ENCODE data around the gene CNR2.
"Not testable (repeated sequence)": the region's sequence is repeated elsewhere in the genome, so short reads cannot be mapped to it uniquely, and the experiment has no call there.

The CNR2 gene

DNA sequence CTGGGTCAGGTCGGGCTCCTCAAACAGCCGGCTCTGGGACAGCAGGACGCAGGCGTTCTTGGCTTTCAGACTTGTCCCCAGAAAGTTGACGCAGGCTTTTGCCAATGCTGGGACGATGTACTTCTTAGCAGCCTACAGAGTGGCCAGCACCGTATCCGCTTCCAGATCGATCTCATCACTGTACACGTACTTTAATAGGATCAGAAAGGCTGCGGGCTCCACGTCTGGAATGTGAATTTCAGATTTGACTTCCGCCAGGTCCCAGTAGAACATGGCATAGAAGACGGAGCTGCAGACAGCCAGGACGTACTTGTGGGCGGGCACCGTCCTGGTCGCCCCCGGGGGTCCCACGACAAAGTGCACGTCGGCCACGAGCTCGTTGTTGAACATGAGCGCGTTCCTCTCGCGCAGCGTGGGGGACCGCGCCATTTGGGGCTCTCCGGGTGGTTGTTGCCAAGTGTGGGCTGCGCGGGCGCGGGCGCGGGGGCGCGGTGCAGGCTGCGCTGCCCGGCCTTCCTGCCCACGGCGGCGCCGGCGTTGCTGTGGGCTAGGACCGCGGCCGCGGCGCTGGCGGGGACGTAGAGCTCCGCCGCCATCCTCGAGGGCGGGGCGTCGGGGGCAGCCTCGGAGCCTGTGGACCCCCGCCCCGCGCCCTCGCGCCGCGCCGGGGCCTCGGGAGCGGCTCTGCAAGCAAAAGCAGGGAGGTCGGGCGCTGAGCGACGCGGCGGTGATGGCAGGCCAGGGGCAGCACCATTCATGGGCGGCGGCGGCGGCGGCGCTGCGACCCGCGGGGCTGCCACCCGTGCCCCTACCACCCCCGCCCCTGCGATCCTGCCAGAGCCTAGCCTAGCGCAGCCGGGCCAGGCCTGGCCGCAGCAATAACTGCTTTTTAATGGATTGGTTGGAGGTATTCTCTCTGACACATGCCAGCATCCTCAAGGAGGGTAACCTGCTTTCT is 10.6 kb downstream of the CNR2 start:
- DNase-seq (ENCODE audit: low read depth): no peak
- TF ChIP-seq, protein P1, sequence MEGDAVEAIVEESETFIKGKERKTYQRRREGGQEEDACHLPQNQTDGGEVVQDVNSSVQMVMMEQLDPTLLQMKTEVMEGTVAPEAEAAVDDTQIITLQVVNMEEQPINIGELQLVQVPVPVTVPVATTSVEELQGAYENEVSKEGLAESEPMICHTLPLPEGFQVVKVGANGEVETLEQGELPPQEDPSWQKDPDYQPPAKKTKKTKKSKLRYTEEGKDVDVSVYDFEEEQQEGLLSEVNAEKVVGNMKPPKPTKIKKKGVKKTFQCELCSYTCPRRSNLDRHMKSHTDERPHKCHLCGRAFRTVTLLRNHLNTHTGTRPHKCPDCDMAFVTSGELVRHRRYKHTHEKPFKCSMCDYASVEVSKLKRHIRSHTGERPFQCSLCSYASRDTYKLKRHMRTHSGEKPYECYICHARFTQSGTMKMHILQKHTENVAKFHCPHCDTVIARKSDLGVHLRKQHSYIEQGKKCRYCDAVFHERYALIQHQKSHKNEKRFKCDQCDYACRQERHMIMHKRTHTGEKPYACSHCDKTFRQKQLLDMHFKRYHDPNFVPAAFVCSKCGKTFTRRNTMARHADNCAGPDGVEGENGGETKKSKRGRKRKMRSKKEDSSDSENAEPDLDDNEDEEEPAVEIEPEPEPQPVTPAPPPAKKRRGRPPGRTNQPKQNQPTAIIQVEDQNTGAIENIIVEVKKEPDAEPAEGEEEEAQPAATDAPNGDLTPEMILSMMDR (conservative IDR thresholded peaks at IDR 0.05; ENCODE audit: control insufficient read depth, insufficient read depth, low read depth, low read length): no peak
- no peak overlapping the region for H3K4me3 ChIP-seq (ENCODE audit: control insufficient read depth, low read depth, low read length)

DNA sequence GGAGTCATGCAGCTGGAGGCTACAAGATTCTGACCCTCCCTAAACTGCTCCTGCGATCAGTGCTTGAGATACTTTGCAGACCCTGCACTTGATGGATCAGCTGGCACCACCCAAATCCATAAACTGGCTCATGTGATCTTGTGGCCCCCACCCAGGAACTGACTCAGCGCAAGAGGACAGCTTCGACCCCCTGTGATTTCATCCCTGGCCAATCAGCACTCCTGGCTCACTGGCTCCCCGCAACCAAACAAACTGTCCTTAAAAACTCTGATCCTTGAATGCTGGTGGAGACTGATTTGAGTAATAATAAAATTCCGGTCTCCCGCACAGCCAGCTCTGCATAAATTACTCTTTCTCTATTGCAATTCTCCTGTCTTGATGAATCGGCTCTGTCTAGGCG is 13.1 kb downstream of the CNR2 start:
- peak; percentile 5 for DNase-seq (ENCODE audit: low read depth)
- not testable (repeated sequence) for H3K4me3 ChIP-seq (ENCODE audit: control insufficient read depth, low read depth, low read length)

DNA sequence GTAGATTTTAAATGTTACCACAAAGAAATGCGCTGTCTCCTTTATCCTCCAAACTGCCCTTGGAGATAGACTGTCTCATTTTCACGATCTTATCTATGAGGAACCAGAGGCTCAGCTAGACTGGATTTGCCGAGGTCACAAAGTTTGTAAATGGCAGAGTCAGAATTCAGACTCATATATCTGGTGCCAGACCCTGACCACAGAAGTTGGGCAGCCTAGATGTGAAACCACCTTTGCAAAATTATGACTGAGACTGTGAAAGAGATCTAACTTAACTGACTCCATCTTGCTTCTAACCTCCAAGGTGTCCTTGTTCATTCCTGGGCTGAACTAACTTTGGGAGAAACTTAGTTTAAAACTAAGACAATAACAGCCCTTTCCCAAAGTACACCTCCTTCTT is 14.1 kb downstream of the CNR2 start:
- DNase-seq (ENCODE audit: low read depth): no peak
- TF ChIP-seq, protein P1 (conservative IDR thresholded peaks at IDR 0.05; ENCODE audit: control insufficient read depth, insufficient read depth, low read depth, low read length): no peak

DNA sequence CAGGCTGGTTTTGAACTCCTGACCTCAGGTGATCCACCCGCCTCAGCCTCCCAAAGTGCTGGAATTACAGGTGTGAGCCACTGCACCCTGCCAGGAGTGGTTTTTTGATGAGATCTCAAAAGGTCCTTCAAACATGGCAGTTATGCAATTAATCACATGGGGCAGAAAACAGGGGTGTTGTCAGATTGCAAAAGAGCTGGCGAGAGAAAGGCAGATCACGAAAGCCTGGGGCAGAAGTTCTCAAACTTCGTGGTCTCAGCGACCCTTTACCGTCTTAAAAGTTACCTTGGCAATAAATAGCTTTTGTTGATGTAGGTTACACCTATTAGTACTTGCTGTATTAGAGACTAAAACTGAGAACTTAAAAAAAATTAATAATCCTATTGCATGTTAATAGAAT is 16.1 kb downstream of the CNR2 start:
- DNase-seq (ENCODE audit: low read depth): no peak
- TF ChIP-seq, protein P1 (conservative IDR thresholded peaks at IDR 0.05; ENCODE audit: control insufficient read depth, insufficient read depth, low read depth, low read length): no peak
- H3K4me3 ChIP-seq (ENCODE audit: control insufficient read depth, low read depth, low read length): no peak overlapping the region

More for the DNA sequence above, 14.1 kb downstream of the CNR2 start:
- H3K4me3 ChIP-seq (ENCODE audit: control insufficient read depth, low read depth, low read length): no peak overlapping the region

DNA sequence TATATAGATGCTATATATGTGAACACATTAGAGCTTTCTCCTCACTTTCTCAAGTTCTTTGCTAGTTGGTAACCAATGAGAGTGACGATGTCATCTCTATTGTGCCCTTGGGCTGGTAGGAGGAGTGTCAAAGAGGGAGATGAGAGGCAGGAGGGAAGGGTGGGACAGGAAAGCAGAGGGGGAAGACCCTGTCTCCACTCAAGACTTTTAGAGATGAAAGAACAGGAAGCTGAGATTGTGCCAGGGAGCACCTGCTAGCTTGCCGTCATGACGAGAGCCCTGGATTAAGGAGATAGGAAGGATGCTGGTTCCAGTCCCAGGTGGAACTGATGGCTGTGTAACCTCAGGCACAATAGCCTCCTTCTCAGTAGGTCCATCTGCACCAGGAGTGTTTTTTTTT is 16.7 kb downstream of the CNR2 start:
- H3K4me3 ChIP-seq (ENCODE audit: control insufficient read depth, low read depth, low read length): no peak overlapping the region
- TF ChIP-seq, protein P1 (conservative IDR thresholded peaks at IDR 0.05; ENCODE audit: control insufficient read depth, insufficient read depth, low read depth, low read length): no peak
- DNase-seq (ENCODE audit: low read depth): no peak

DNA sequence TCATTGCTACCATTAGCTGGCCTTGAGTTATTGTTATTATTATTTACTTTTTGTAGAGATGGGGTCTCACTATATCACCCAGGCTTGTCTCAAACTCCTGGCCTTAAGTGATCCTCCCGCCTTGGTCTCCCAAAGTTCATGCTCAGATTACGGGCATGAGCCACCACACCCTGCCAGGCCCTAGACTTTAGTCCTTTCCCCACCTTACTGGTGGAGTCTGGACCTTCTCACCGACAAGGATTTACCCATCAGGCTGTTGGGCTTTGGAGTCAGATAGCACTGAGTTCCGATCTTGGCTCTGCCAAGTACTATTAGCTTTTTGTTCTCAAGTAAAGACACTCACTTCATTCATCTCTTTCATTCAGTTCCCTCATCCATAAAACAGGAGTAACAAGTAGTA is 17.2 kb downstream of the CNR2 start:
- TF ChIP-seq, protein P1 (conservative IDR thresholded peaks at IDR 0.05; ENCODE audit: control insufficient read depth, insufficient read depth, low read depth, low read length): no peak
- DNase-seq (ENCODE audit: low read depth): no peak
- no peak overlapping the region for H3K4me3 ChIP-seq (ENCODE audit: control insufficient read depth, low read depth, low read length)

DNA sequence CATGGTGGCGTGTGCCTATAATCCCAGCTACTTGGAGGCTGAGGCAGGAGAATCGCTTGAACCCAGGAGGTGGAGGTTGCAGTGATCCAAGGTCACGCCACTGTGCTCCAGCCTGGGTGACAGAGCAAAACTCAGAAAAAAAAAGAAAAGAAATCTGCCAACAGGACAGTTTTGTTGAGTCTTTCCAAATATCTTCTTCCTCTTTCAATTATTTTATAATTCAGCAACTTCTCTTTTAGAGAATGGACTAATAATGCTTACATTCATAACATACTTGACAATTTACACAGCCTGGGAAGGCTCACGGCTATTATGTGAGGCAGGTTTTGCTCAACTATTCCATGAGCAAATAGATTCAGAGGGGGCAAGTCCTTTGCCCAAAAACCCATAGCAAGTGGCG is 18.1 kb downstream of the CNR2 start:
- no peak overlapping the region for H3K4me3 ChIP-seq (ENCODE audit: control insufficient read depth, low read depth, low read length)
- TF ChIP-seq, protein P1 (conservative IDR thresholded peaks at IDR 0.05; ENCODE audit: control insufficient read depth, insufficient read depth, low read depth, low read length): no peak
- no peak for DNase-seq (ENCODE audit: low read depth)
